Measurements from ENCODE around the gene TRIM8. TPM values are rescaled to one million over a fixed set of nuclear protein-coding genes. Genes with fewer than 3 reads are reported as not detected.

Gene TRIM8
- total RNA-seq, 1 donor, result 126 TPM

GRCh38 chr10:102705531-102705930, 61.3 kb downstream of the TRIM8 start:
- H3K36me3 ChIP-seq (ENCODE audit: insufficient read depth, low read length), result no peaks in the 10 kb centered on the region
- H3K79me2 ChIP-seq (ENCODE audit: insufficient read depth, low read length), result peaks cover 51% of the 10 kb centered on the region
- no peak for TF ChIP-seq CTCF (IDR thresholded peaks at IDR 0.05; ENCODE audit: extremely low read depth, low read depth, low read length)
- peaks cover 35% of the 10 kb centered on the region for H3K4me1 ChIP-seq (ENCODE audit: insufficient read depth, low read length)
- DNase-seq (ENCODE audit: insufficient read length, low spot score, missing footprints), result no peak
- H2AFZ ChIP-seq (ENCODE audit: low read length), result no peak overlapping the region
- H3K4me2 ChIP-seq (ENCODE audit: insufficient read depth, low read length), result peak overlapping the region; percentile 67
- H3K27me3 ChIP-seq (ENCODE audit: insufficient read depth, low read length), result no peaks in the 10 kb centered on the region
- no peaks in the 10 kb centered on the region for H4K20me1 ChIP-seq (ENCODE audit: insufficient read depth, low read length)
- H3K4me3 ChIP-seq (ENCODE audit: insufficient read depth, low read length), result peak overlapping the region; percentile 24
- no peaks in the 10 kb centered on the region for H3K9me3 ChIP-seq (ENCODE audit: low read depth, low read length)
- H3K27ac ChIP-seq (ENCODE audit: low read depth, low read length), result peak overlapping the region; percentile 70

Other genes with a start within 250 kb of the TRIM8 start
- 17.7 and 20.3 TPM in 2 replicates for gene NFKB2, start 248.8 kb upstream of the TRIM8 start, total RNA-seq
- gene PSD, start 225.7 kb upstream of the TRIM8 start, total RNA-seq, result 0.29 and 0.72 TPM in 2 replicates
- 5.9 and 9.4 TPM in 2 replicates for gene FBXL15, start 223.6 kb upstream of the TRIM8 start, total RNA-seq
- 46.7 and 46.9 TPM in 2 replicates for gene CUEDC2, start 211.9 kb upstream of the TRIM8 start, total RNA-seq
- gene C10orf95, start 192.9 kb upstream of the TRIM8 start, total RNA-seq, result not detected in 2 replicates
- 105 and 106 TPM in 2 replicates for gene ACTR1A, start 141.8 kb upstream of the TRIM8 start, total RNA-seq
- 2.9 and 3.6 TPM in 2 replicates for gene SUFU, start 140.5 kb upstream of the TRIM8 start, total RNA-seq
- gene ARL3, start 69.9 kb downstream of the TRIM8 start, total RNA-seq, result 5.3 and 5.8 TPM in 2 replicates
- gene SFXN2, start 70.2 kb downstream of the TRIM8 start, total RNA-seq, result 2.9 and 3.6 TPM in 2 replicates
- 76.4 and 85.5 TPM in 2 replicates for gene WBP1L, start 99.5 kb downstream of the TRIM8 start, total RNA-seq
- under 0.01 TPM in 1 of 2 replicates, not detected in the other for gene CYP17A1, start 192.9 kb downstream of the TRIM8 start, total RNA-seq
- 29.3 and 34.5 TPM in 2 replicates for gene BORCS7, start 209.8 kb downstream of the TRIM8 start, total RNA-seq
- 6.2 and 8.0 TPM in 2 replicates for gene AS3MT, start 225.0 kb downstream of the TRIM8 start, total RNA-seq

Data from osteoblast (primary cell).